NCI-H774 (cell line): Measurements from ENCODE around the gene TACC2.
A peak's percentile ranks its signal among the peaks of the same experiment; 100 is the strongest.

Experiments
- DNase-seq: peaks from one replicate; lab custom pipeline; 2025; lab: John Stamatoyannopoulos, UW

The TACC2 gene

DNA sequence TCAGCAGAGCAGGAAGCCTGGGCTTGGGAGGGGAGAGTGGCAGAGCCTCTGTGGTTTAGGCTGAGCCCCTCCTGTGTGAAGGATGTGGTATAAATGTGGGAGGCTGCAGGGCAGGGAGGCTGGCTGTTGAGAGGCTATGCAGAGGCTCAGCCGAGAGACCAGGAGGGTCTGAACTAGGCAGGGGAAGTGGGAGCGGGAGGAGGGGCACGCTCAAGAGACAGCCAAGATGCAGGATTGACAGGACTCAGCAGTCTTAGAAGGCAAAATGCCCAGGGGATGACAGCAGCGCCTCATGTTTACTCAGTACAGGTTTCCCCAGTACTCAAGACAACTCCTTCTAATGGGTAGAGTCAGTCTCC lies 306.5 kb downstream of the TACC2 start:
- no peak for DNase-seq

- no peak for DNase-seq
Measured at GRCh38 chr10:122296363-122297120, 307.6 kb downstream of the TACC2 start.

GRCh38 chr10:122297583-122297982 lies 308.6 kb downstream of the TACC2 start:
- DNase-seq: no peak

- DNase-seq: no peak
Measured at GRCh38 chr10:122298206-122298597, 309.2 kb downstream of the TACC2 start.

GRCh38 chr10:122298598-122299301 lies 309.8 kb downstream of the TACC2 start:
- peak; percentile 33 for DNase-seq

- DNase-seq: no peak
Measured at GRCh38 chr10:122299423-122300075, 310.6 kb downstream of the TACC2 start.

DNA sequence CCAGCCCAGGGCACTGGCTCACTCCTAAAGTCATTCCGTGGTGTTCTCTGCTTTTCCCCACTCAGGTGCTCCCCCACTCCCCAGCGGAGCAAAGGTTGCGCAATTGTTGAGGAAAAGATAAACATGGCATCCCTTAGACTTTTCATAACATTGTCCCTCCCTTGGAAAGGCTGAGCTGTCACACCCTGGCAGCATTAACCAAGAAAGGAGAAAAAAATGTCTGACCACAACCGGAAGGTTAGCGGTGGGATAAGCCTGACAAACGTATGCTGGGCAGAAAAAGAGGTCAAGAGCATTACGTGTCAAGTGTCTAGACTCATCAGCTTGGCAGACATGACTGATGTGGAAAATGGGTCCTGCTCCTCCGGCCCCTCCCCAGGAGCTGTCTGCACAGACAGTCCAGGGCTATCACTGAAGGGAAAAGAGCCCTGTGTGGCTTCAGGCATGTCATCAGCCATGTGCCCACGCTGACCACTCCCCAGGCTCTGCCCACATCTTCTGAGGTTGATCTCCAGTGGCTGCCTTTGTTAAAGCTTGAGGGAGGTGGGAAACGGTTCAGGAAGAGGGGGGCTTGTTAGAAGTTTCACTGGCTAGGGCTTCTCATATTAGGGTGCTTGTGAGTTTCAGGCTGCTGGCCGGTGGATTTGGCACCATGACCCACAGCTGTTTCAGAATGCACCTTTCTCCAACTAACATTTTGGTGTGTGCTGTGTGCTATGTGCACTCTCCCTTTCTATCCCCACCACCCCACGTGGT lies 312.3 kb downstream of the TACC2 start:
- DNase-seq: no peak

DNA sequence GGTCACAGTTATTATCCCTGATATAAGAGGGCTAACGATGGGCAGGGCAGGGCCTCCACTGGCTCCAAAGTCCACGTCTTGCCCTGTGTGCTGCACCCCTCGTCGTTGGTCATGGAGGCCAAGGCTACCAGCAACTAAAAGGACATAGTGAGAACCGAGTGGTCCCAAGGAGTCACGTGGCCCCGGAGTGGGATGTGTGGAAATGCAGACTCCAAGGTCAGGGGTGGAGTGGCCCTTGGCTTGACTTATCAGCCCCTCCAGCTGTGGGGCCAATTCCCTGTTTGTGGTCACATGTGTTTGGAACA lies 312.8 kb downstream of the TACC2 start:
- DNase-seq: no peak

GRCh38 chr10:122302315-122302714 lies 313.4 kb downstream of the TACC2 start:
- DNase-seq: no peak

DNA sequence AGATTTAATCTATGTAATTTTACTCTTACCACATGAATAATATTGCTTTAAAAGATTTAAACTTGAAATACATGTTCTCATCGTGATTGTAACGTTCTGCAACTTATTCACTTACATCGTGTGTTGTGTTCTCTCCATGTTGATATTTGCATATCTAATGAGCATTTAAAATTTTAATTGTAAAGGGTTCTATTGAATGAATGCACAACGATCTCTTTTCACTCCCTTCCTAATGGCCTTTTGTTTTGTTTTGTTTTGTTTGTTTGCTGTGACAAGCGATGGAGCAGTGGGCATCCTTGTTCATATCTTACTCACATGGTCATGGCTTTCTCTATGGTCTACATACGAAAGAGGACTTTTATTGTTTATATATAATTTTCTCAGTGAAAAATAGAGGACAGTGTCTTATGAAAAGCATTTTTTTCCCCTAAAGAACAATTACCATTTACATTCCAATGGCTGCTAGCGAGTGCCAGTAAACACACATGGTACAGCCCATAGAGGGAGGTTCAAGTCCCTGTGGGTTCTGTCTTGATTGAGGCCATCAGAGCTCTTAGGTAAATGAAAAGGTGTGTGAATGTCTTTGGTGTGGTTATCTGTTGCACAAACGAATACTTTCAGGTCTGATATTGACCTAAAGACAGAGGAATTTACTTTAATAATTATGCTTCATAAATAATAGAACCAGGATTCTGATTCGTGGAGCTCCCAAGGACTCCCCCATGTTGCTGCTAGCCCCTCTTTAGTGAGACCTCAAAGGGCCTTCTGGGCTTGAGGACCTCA lies 314.5 kb downstream of the TACC2 start:
- DNase-seq: no peak
